Central memory CD4-positive, alpha-beta T cell (primary cell): ENCODE results near the gene CD9.
"Not testable (repeated sequence)": the region's sequence is repeated elsewhere in the genome, so short reads cannot be mapped to it uniquely, and the experiment has no call there.

Experiments used
- DNase-seq: peaks from one replicate; pipeline ENCODE4 v3.0.0; 2022

Gene CD9

GRCh38 chr12:6180268-6181051, 19.7 kb upstream of the CD9 start:
- no peak for DNase-seq

- DNase-seq, result no peak
Observed at GRCh38 chr12:6181166-6181565, 19.0 kb upstream of the CD9 start.

GRCh38 chr12:6181583-6182278, 18.5 kb upstream of the CD9 start:
- no peak for DNase-seq

- no peak for DNase-seq
Observed at GRCh38 chr12:6182279-6182898, 17.8 kb upstream of the CD9 start.

GRCh38 chr12:6183689-6184428, 16.3 kb upstream of the CD9 start:
- no peak for DNase-seq

GRCh38 chr12:6185961-6186827, 14.0 kb upstream of the CD9 start:
- DNase-seq, result no peak

GRCh38 chr12:6187948-6188793, 12.0 kb upstream of the CD9 start:
- no peak for DNase-seq

GRCh38 chr12:6189028-6189427, 11.2 kb upstream of the CD9 start:
- DNase-seq, result no peak

GRCh38 chr12:6189952-6190598, 10.1 kb upstream of the CD9 start:
- not testable (repeated sequence) for DNase-seq

GRCh38 chr12:6190767-6191530, 9.3 kb upstream of the CD9 start:
- not testable (repeated sequence) for DNase-seq

GRCh38 chr12:6192604-6193380, 7.4 kb upstream of the CD9 start:
- no peak for DNase-seq

GRCh38 chr12:6193853-6194815, 6.1 kb upstream of the CD9 start:
- no peak for DNase-seq

- peak; percentile 54 for DNase-seq
Observed at GRCh38 chr12:6195665-6196535, 4.3 kb upstream of the CD9 start.

- no peak for DNase-seq
Observed at GRCh38 chr12:6198051-6198450, 2.1 kb upstream of the CD9 start.

GRCh38 chr12:6198556-6198955, 1.6 kb upstream of the CD9 start:
- DNase-seq, result no peak

- DNase-seq, result no peak
Observed at GRCh38 chr12:6198985-6199530, 1.1 kb upstream of the CD9 start.
